Left forelimb (tissue), 1 donor: ENCODE results near the gene PEG3.

Source experiments
- DNase-seq: peaks from one replicate; pipeline ENCODE4 v3.0.0-alpha.2; 2018; ENCODE audit warnings: low spot score

PEG3 gene

GRCh38 chr19:56808717-56809392, 31.7 kb downstream of the PEG3 start:
- DNase-seq, result no peak

GRCh38 chr19:56806639-56807038, 33.9 kb downstream of the PEG3 start:
- no peak for DNase-seq
